Islet of Langerhans (tissue), 1 donor: Measurements from ENCODE around the gene MT1G.

Source experiments
- FAIRE-seq: peaks from one replicate; lab custom pipeline; 2011; peaks lifted over from hg19 to GRCh38; lab: Jason Lieb, UNC

Gene MT1G

GRCh38 chr16:56617212-56618085 is 50.4 kb downstream of the MT1G start:
- no peak for FAIRE-seq
